ENCODE results near the gene DVL1. TPM values are rescaled to one million over a fixed set of nuclear protein-coding genes. Genes with fewer than 3 reads are reported as not detected.
A peak's percentile ranks its signal among the peaks of the same experiment; 100 is the strongest.
"Not testable (repeated sequence)": the region's sequence is repeated elsewhere in the genome, so short reads cannot be mapped to it uniquely, and the experiment has no call there.

Gene DVL1
- total RNA-seq, 2 experiments from 2014 or later = 29.1 to 30.7 TPM

GRCh38 chr1:1373051-1373814, 24.0 kb upstream of the DVL1 start:
- Mint-ChIP-seq H3K36me3 (ENCODE audit: low read depth) (peaks cover 15% of the 10 kb centered on the region), H3K4me3 (peak overlapping the region; percentile 90), H3K27ac (peak overlapping the region; percentile 30), H3K9me3 (ENCODE audit: insufficient read depth) (no peaks in the 10 kb centered on the region), H3K4me1 (ENCODE audit: low read depth) (peaks cover 40% of the 10 kb centered on the region), H3K27me3 (ENCODE audit: low read depth) (no peaks in the 10 kb centered on the region)
- POLR2A ChIA-PET = interaction anchor here (0.6 to 0.9 kb wide), 3 partner anchors 26 to 251 kb away, joined by 3 read pairs; partner anchors contain the start of gene CCNL2
- DNase-seq = no peak
- ATAC-seq = no peak
- CTCF ChIA-PET = interaction anchor here (0.7 to 1.6 kb wide), 8 partner anchors 15 to 341 kb away, joined by 3 to 8 read pairs (median 4); partner anchors contain the start of gene TAS1R3

GRCh38 chr1:1371746-1372711, 22.8 kb upstream of the DVL1 start:
- ATAC-seq (peak; percentile 43), DNase-seq (peak; percentile 85)
- ChIA-PET POLR2A (interaction anchor here (0.6 to 1.2 kb wide), 4 partner anchors 18 to 45 kb away, joined by 3 read pairs; partner anchors contain the start of gene CCNL2), CTCF (interaction anchor here (0.6 to 1.9 kb wide), 23 partner anchors 9 to 359 kb away, joined by 3 to 14 read pairs (median 4); partner anchors contain the start of genes CCNL2, DVL1, ISG15 and TAS1R3)
- no peaks in the 10 kb centered on the region for H3K9me3 Mint-ChIP-seq (ENCODE audit: insufficient read depth)
- H3K4me1 Mint-ChIP-seq (ENCODE audit: low read depth) = peaks cover 40% of the 10 kb centered on the region
- peak overlapping the region; percentile 58 for H3K4me3 Mint-ChIP-seq
- no peaks in the 10 kb centered on the region for H3K27me3 Mint-ChIP-seq (ENCODE audit: low read depth)
- H3K36me3 Mint-ChIP-seq (ENCODE audit: low read depth) = peaks cover 15% of the 10 kb centered on the region
- H3K27ac Mint-ChIP-seq = peak overlapping the region; percentile 62

DNA sequence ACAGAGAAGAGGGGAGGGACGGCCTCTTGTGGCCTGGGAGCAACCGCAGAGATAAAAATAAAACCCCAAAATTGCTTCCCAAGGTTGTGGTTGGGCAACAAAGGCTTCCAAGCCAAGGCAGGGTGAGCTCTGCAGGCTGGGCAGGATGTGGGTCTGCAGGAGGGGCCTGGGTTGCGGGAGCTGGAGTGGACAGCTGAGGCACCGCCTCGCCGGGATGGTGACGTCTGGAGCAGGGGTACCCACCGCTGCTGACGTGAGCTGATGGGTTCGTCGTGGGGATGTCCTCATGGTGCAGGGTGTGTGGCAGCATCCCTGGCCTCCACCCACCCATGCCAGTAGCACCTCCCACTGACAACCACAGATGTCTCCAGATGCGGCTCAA, 22.1 kb upstream of the DVL1 start:
- ATAC-seq (peak; percentile 33), DNase-seq (peak; percentile 83)
- ChIA-PET POLR2A (interaction anchor here (1.2 to 1.5 kb wide), 2 partner anchors 17 to 20 kb away, joined by 3 to 4 read pairs; no protein-coding TSS in a partner anchor), CTCF (interaction anchor here (0.7 to 1.9 kb wide), 13 partner anchors 9 to 358 kb away, joined by 3 to 14 read pairs (median 4); partner anchors contain the start of genes CCNL2, DVL1, ISG15 and TAS1R3)
- Mint-ChIP-seq H3K4me1 (ENCODE audit: low read depth) (peaks cover 38% of the 10 kb centered on the region), H3K4me3 (peak overlapping the region; percentile 32), H3K27me3 (ENCODE audit: low read depth) (no peaks in the 10 kb centered on the region), H3K36me3 (ENCODE audit: low read depth) (peaks cover 15% of the 10 kb centered on the region), H3K9me3 (ENCODE audit: insufficient read depth) (no peaks in the 10 kb centered on the region), H3K27ac (peak overlapping the region; percentile 62)

DNA sequence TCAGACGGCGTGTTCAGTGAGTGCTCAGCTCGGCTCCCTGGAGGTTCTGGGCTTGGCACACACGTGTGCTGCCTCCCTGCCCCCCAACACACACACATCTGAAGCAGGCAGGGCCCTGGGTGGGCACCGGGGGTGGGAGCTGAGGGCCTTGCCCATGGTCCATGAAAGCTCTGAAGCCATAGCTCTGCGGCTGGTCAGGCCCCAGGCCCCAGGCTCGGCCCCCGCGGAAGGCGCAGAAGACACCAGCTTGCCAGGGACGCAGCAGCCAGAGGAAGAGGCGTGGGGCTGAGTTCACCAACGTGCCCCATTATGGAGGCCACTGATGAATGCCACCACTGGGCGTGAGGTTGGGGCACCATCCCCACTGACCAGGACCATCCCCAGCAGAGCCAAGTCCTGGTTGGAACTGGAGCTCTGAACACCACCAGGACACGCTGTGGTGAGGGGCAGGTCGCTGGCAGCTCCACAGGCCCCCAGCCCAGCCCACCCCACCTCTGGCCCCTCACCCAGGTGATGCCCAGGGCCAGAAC, 21.6 kb upstream of the DVL1 start:
- H3K36me3 Mint-ChIP-seq (ENCODE audit: low read depth) = peaks cover 15% of the 10 kb centered on the region
- ATAC-seq = no peak
- ChIA-PET CTCF (interaction anchor here (1.0 to 1.9 kb wide), 7 partner anchors 8 to 248 kb away, joined by 3 to 14 read pairs (median 4); partner anchors contain the start of genes CCNL2 and DVL1), POLR2A (interaction anchor here (1.2 to 1.5 kb wide), 2 partner anchors 17 to 19 kb away, joined by 3 to 4 read pairs; no protein-coding TSS in a partner anchor)
- H3K9me3 Mint-ChIP-seq (ENCODE audit: insufficient read depth) = no peaks in the 10 kb centered on the region
- H3K4me3 Mint-ChIP-seq = no peak overlapping the region
- DNase-seq = no peak
- peaks cover 34% of the 10 kb centered on the region for H3K4me1 Mint-ChIP-seq (ENCODE audit: low read depth)
- H3K27ac Mint-ChIP-seq = no peak overlapping the region
- H3K27me3 Mint-ChIP-seq (ENCODE audit: low read depth) = no peaks in the 10 kb centered on the region

- H3K27ac Mint-ChIP-seq; DNase-seq; CTCF ChIA-PET; H3K9me3 Mint-ChIP-seq (ENCODE audit: insufficient read depth); ATAC-seq; H3K27me3 Mint-ChIP-seq (ENCODE audit: low read depth); H3K4me3 Mint-ChIP-seq: not testable (repeated sequence)
- Mint-ChIP-seq H3K4me1 (ENCODE audit: low read depth) (peaks cover 34% of the 10 kb centered on the region), H3K36me3 (ENCODE audit: low read depth) (peaks cover 13% of the 10 kb centered on the region)
- POLR2A ChIA-PET = interaction anchor here (1.5 kb wide), 1 partner anchor 19 kb away, joined by 4 read pairs; no protein-coding TSS in a partner anchor
Measured at GRCh38 chr1:1370094-1370493, 20.9 kb upstream of the DVL1 start.

GRCh38 chr1:1367315-1367714, 18.1 kb upstream of the DVL1 start:
- Mint-ChIP-seq H3K27ac (no peak overlapping the region), H3K9me3 (ENCODE audit: insufficient read depth) (no peaks in the 10 kb centered on the region), H3K4me3 (no peak overlapping the region), H3K4me1 (ENCODE audit: low read depth) (peaks cover 16% of the 10 kb centered on the region), H3K36me3 (ENCODE audit: low read depth) (peaks cover 2% of the 10 kb centered on the region), H3K27me3 (ENCODE audit: low read depth) (no peaks in the 10 kb centered on the region)
- POLR2A ChIA-PET = no interaction called here
- CTCF ChIA-PET = no interaction called here
- no peak for ATAC-seq
- no peak for DNase-seq

GRCh38 chr1:1366699-1367066, 17.5 kb upstream of the DVL1 start:
- DNase-seq (no peak), ATAC-seq (no peak)
- POLR2A ChIA-PET = no interaction called here
- Mint-ChIP-seq H3K9me3 (ENCODE audit: insufficient read depth) (no peaks in the 10 kb centered on the region), H3K36me3 (ENCODE audit: low read depth) (no peaks in the 10 kb centered on the region), H3K4me3 (no peak overlapping the region), H3K27me3 (ENCODE audit: low read depth) (peaks cover 5% of the 10 kb centered on the region), H3K4me1 (ENCODE audit: low read depth) (peaks cover 12% of the 10 kb centered on the region), H3K27ac (no peak overlapping the region)
- CTCF ChIA-PET = no interaction called here

DNA sequence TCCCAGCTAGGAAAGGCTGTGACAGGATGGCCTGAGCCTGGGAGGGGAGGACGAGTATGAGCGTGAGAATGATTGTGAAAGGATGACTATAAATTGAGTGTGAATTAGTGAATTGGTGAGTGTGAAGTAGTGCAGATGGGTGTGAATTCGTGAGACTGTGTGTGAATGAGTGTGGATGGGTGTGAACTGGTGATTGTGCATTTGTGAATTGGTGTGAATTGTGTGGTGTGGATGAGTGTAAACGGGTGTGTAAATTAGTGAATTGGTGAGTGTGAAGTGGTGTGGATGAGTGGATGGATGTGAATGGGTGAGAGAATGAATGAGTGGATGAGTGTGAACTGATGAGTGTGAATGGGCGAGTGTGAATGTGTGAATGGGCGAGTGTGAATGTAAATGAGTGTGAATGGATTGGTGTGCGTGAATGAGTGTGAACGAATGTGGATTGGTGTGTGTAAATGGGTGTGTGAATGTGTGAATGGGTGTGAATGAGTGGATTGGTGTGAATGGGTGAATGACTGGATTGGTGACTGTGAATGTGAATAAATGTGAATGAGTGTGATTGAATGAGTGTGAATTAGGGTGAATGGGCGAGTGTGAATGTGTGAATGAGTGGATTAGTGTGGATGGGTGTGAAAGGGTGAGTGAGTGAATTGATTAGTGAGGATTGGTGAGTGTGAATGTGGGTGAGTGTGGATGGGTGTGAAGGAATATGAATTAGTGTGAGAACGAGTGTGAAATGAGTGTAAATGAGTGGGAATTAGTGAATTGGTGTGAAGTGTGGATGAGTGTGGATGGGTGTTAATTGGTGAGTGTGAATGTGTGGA, 16.9 kb upstream of the DVL1 start:
- H3K36me3 Mint-ChIP-seq (ENCODE audit: low read depth) = no peaks in the 10 kb centered on the region
- H3K27me3 Mint-ChIP-seq (ENCODE audit: low read depth) = peaks cover 5% of the 10 kb centered on the region
- no peak for DNase-seq
- ATAC-seq = no peak
- H3K27ac Mint-ChIP-seq = no peak overlapping the region
- POLR2A ChIA-PET = no interaction called here
- peaks cover 6% of the 10 kb centered on the region for H3K4me1 Mint-ChIP-seq (ENCODE audit: low read depth)
- CTCF ChIA-PET = no interaction called here
- no peak overlapping the region for H3K4me3 Mint-ChIP-seq
- H3K9me3 Mint-ChIP-seq (ENCODE audit: insufficient read depth) = no peaks in the 10 kb centered on the region

- Mint-ChIP-seq H3K4me3 (no peak overlapping the region), H3K9me3 (ENCODE audit: insufficient read depth) (no peaks in the 10 kb centered on the region), H3K36me3 (ENCODE audit: low read depth) (no peaks in the 10 kb centered on the region), H3K27me3 (ENCODE audit: low read depth) (peaks cover 12% of the 10 kb centered on the region), H3K4me1 (ENCODE audit: low read depth) (peaks cover 4% of the 10 kb centered on the region), H3K27ac (no peak overlapping the region)
- ATAC-seq (no peak), DNase-seq (no peak)
- CTCF ChIA-PET = no interaction called here
- POLR2A ChIA-PET = no interaction called here
Measured at GRCh38 chr1:1364266-1364665, 15.0 kb upstream of the DVL1 start.

DNA sequence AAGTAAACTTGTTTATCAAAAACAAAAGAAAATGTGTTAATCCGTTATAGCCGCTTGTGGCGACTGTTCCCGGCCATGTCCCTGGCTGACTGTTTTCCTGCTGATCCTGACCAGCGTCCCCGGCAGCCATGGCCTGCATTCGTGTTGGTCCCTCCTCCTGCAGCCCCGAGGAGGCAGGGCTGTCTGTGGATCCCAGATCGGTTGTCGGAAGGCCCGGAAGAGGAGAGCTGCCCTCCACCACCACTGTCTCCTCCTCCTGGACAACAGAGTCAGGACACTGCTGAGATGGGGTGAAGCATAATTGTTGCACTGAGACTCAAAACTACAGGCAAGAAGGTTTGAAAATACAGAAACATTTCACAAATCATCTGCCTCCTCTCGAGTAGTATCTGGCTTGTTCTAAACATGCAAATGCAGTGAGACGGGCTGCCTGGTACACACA, 12.8 kb upstream of the DVL1 start:
- peaks cover 16% of the 10 kb centered on the region for H3K27me3 Mint-ChIP-seq (ENCODE audit: low read depth)
- POLR2A ChIA-PET = no interaction called here
- DNase-seq (no peak), ATAC-seq (no peak)
- H3K4me3 Mint-ChIP-seq = no peak overlapping the region
- no peak overlapping the region for H3K27ac Mint-ChIP-seq
- no peaks in the 10 kb centered on the region for H3K9me3 Mint-ChIP-seq (ENCODE audit: insufficient read depth)
- CTCF ChIA-PET = interaction anchor here (1.6 kb wide), 1 partner anchor 9 kb away, joined by 4 read pairs; no protein-coding TSS in a partner anchor
- H3K36me3 Mint-ChIP-seq (ENCODE audit: low read depth) = no peaks in the 10 kb centered on the region
- peaks cover 18% of the 10 kb centered on the region for H3K4me1 Mint-ChIP-seq (ENCODE audit: low read depth)

Measured in activated CD8-positive, alpha-beta T cell treated with anti-CD3 and anti-CD28 coated beads, Interleukin-2, amount 10 ng/mL, durations not matched to agents 7 days and 5 days (primary cell).